ENCODE results near the gene BAK1. TPM values are rescaled to one million over a fixed set of nuclear protein-coding genes. Genes with fewer than 3 reads are reported as not detected.

Gene BAK1
- total RNA-seq, 3 donors from 2014 or later: 6.7 to 11.1 (median 7.0) TPM

DNA sequence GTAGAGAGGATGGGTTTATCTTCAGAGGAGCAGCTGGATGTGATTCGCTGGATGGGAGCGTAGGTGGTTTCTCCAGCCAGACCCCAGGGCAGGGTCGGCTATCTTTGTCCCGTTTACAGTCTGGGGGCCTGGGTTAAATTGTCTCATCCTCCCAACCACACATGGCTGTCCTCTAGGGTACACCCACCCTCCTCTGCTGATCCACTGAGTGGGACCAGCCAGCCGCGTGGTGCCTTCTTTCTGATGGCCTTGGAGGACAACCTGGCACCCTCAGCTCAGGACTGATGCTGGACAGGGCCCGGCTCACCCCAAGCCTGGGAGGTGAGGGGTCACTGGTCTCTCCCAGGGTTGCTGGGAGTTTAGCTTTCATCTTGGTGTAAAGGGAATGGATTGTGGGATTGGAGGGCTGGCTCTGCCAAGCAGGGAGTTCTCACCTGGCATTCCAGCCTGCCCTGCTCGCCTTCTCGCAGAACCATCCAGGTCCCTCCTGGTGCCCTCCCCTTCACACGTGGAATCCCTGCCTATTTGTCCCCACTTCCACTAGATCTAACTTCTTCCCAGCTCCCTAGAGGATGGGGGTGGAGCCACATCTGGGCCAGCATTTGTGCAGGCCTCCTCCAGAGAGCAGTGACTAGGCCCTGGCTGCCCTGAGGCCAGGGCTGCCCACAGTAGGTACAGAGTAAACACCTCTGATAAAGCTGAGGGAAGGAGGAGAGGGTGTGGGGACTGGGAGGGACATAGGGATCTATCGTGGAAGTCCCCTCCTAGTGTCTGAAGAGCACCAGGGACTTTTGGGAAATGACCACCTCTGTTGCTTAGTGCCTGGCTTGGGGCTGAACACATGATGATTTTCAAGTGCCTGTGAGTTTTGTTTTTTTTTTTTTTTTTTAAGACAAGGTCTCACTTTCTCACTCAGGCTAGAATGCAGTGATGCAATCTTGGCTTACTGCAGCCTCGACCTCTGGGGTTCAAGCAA, 42.7 kb upstream of the BAK1 start:
- intact Hi-C loops (cut with DNase I; ENCODE audit: low total_unique reads): no loop called here
- peak overlapping the region; percentile 90 to 91 for H3K27ac ChIP-seq

DNA sequence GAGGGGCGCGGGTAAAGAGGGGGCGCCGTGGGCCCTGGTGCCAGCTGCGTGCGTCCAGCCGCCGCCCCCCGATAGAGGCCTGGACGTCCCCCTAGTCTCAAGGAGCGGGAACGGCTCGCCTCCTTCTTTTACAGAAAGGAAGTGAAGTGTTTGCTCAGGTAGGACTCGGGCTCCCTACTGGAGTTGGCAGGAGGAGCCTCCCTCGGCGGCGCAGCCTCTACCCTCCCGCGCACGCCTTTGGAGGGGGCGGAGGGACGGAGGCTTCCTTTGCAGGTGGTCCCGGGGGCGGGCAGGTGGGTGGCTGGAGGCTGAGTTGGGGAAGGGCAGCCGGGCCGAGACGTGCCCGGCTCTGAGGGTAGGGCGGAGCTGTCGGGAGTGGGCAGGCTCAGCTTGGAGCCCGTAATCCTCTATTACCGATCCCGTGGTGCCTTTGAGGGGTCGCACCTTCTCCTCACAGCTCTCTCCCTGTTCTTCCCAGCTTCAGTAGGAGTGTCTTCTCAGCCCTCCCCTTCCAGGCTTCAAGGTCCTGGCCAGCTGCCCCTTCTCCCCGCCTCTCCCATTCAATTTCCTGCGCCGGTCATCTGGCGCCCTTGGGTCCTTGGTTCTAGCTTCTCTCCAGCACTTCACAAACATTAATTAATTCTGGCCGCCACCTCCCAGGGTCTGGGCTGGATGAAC, 41.8 kb upstream of the BAK1 start:
- Histone ChIP-seq H3K9me3 (no peaks in the 10 kb centered on the region), H3K27ac (peak overlapping the region; percentile 90 to 91), H3K27me3 (no peaks in the 10 kb centered on the region), H3K4me1 (no peaks in the 10 kb centered on the region), H3K4me3 (peak overlapping the region; percentile 67 to 86 (median 73)), H3K36me3 (no peaks in the 10 kb centered on the region)
- intact Hi-C loops (cut with DNase I; ENCODE audit: low total_unique reads): no loop called here
- no peak for DNase-seq (ENCODE audit: low spot score in 2 of 2)
- TF ChIP-seq POLR2AphosphoS5 (IDR thresholded peaks at IDR 0.05): no peak
- TF ChIP-seq, protein P1, sequence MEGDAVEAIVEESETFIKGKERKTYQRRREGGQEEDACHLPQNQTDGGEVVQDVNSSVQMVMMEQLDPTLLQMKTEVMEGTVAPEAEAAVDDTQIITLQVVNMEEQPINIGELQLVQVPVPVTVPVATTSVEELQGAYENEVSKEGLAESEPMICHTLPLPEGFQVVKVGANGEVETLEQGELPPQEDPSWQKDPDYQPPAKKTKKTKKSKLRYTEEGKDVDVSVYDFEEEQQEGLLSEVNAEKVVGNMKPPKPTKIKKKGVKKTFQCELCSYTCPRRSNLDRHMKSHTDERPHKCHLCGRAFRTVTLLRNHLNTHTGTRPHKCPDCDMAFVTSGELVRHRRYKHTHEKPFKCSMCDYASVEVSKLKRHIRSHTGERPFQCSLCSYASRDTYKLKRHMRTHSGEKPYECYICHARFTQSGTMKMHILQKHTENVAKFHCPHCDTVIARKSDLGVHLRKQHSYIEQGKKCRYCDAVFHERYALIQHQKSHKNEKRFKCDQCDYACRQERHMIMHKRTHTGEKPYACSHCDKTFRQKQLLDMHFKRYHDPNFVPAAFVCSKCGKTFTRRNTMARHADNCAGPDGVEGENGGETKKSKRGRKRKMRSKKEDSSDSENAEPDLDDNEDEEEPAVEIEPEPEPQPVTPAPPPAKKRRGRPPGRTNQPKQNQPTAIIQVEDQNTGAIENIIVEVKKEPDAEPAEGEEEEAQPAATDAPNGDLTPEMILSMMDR (IDR thresholded peaks at IDR 0.05): no peak
- TF ChIP-seq POLR2A (IDR thresholded peaks at IDR 0.05): no peak

More for the DNA sequence above, 42.7 kb upstream of the BAK1 start:
- H3K4me3 ChIP-seq: peak overlapping the region; percentile 67 to 86 (median 73)
- no peak for DNase-seq (ENCODE audit: low spot score in 2 of 2)
- no peaks in the 10 kb centered on the region for H3K4me1 ChIP-seq
- no peaks in the 10 kb centered on the region for H3K27me3 ChIP-seq
- no peaks in the 10 kb centered on the region for H3K36me3 ChIP-seq
- H3K9me3 ChIP-seq: no peaks in the 10 kb centered on the region
- TF ChIP-seq, protein P1 (IDR thresholded peaks at IDR 0.05): no peak
- TF ChIP-seq POLR2A (IDR thresholded peaks at IDR 0.05) (no peak), POLR2AphosphoS5 (IDR thresholded peaks at IDR 0.05) (no peak)

DNA sequence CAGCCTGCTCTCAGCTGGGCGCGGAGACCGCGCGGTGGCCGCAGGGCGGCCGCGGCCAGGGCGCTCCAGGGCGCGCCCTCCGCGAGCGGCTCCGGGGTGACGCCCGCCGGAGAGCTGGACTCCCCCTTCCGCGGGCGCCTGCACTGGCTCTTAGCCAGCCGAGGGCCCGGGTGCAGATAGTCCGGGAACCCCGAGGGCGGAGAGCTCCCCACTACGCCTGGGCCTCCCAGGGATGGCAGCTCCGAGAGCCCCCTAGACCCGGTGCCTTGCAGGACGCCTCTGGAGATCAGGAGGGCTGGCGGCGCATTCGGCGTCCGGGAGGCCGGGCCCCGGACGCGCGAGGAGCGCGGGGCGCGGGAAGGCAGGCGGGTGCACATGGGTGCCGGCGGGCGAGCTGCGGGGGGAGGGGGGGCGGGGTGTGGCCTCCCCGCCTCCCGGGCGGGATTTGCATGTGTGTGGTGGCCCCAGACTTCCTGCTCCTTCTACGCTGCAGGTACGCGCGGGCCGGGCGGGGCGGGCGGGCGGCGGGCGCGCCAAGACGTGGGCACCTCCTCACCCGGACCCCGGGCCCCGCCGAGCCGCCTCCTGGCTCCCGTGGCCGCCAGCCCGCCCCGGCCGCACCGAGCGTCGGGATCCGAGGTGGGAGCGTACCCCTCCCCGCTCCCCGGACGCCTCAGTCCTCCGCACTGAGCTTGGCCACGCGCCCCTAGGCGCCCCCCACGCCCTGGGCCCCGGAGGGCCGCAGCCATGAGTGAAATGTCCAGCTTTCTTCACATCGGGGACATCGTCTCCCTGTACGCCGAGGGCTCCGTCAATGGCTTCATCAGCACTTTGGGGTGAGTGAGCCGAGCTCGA, 41.0 kb upstream of the BAK1 start, which contains the start of gene ITPR3:
Gene ITPR3, plus strand, starts transcription at position 467 of the 855 bp plus-strand sequence. Its CDS starts 281 bp downstream, at position 748.
- Histone ChIP-seq H3K27me3 (no peaks in the 10 kb centered on the region), H3K9me3 (no peaks in the 10 kb centered on the region), H3K4me1 (no peaks in the 10 kb centered on the region), H3K27ac (peak within 1 kb of the TSS; percentile 90 to 91), H3K36me3 (no peaks in the 10 kb centered on the region), H3K4me3 (peak within 1 kb of the TSS; percentile 67 to 86 (median 73))
- no peak for DNase-seq (ENCODE audit: low spot score in 2 of 2)
- TF ChIP-seq POLR2AphosphoS5 (IDR thresholded peaks at IDR 0.05) (no peak), POLR2A (IDR thresholded peaks at IDR 0.05) (no peak)
- TF ChIP-seq, protein P1 (IDR thresholded peaks at IDR 0.05): no peak
- intact Hi-C loops (cut with DNase I; ENCODE audit: low total_unique reads): no loop called here

DNA sequence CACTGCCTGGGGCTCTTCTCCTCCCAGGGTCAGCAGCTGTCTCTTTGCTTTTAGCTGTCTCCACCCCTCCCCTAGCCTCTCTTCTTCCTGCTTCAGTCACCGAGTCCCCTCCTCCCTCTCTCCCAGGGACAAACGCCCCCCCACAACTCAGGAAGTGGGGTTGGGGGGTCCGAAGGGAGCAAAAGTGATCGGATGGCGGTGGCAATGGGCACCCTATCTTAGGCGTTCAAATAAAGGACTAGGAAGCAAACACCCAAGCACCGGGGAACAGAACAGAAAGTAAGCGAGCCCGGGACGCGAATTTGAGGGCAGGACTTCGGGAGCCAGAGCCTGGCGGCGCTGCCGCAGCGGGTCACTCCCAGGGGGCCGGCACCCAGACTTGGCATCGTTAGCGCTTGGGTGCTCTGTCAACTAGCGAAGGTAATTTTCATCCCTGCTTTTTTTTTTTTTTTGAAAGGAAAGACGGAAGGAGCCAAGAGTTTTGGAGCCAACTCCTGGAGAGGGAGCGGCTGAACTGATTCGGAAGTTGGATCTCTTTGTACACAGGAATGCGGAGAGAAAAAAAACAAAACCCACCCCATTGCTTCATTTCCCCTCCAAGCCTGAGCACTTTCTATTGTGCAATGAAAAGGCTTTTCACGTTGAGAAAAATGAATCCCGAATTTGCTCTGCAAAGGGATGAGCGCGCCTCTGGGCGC, 40.2 kb upstream of the BAK1 start:
- Histone ChIP-seq H3K27ac (peak overlapping the region; percentile 90 to 91), H3K9me3 (no peaks in the 10 kb centered on the region), H3K4me3 (peak overlapping the region; percentile 67 to 86 (median 73)), H3K4me1 (no peaks in the 10 kb centered on the region), H3K27me3 (no peaks in the 10 kb centered on the region), H3K36me3 (no peaks in the 10 kb centered on the region)
- DNase-seq (ENCODE audit: low spot score in 2 of 2): no peak
- TF ChIP-seq POLR2A (IDR thresholded peaks at IDR 0.05) (no peak), POLR2AphosphoS5 (IDR thresholded peaks at IDR 0.05) (peak in 2 of 3 donors; percentile 11 to 21)
- TF ChIP-seq, protein P1 (IDR thresholded peaks at IDR 0.05): no peak
- intact Hi-C loops (cut with DNase I; ENCODE audit: low total_unique reads): no loop called here
